ENCODE data around the gene TMUB1. TPM values are rescaled to one million over a fixed set of nuclear protein-coding genes. Genes with fewer than 3 reads are reported as not detected.

Gene TMUB1
- polyA plus RNA-seq, 2 of the 4 experiments (the other 2 are of a cell fraction), result 14.0 to 37.7 TPM

DNA sequence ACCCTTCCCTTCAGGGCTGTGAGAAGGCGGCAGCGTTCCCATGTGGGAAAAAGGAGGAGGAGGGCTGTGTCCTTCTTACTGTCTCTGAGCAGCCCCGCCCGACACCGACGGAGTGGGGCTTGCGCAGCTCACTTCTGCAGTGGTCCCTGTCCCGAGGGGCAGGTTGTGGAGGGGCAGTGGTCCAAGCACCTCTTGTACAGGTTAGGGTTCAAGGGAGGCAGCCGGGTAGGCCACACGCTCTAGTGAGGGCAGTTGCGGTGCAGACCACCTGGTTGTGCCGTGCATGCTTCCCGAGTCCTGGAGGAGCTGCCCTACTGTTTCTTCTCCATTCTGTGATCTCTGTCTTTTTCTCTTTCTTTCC is 35.7 kb upstream of the TMUB1 start:
- ATAC-seq (no peak), DNase-seq (ENCODE audit: low read depth in 1 of 2, low spot score in 1 of 2) (no peak), FAIRE-seq (no peak)
- Histone ChIP-seq H3K4me2 (no peak overlapping the region), H3K4me3 (no peak overlapping the region), H3K4me1 (peaks cover 15% of the 10 kb centered on the region), H3K27ac (no peak overlapping the region), H3K9me3 (no peaks in the 10 kb centered on the region)
- ChIA-PET POLR2A (no interaction called here), CTCF (interaction anchor here (0.9 to 2.8 kb wide), 7 partner anchors 8 to 79 kb away, joined by 3 to 23 read pairs (median 5); no protein-coding TSS in a partner anchor)
- TF ChIP-seq MAFK (IDR thresholded peaks at IDR 0.05; ENCODE audit: partially characterized antibody) (no peak), PHF8 (IDR thresholded peaks at IDR 0.05; ENCODE audit: borderline replicate concordance, low read depth) (no peak), CBX2 (IDR thresholded peaks at IDR 0.05; ENCODE audit: borderline replicate concordance, low read depth) (no peak), MAX (IDR thresholded peaks at IDR 0.05) (no peak), ZC3H11A (IDR thresholded peaks at IDR 0.05) (no peak), RAD21 (conservative IDR thresholded peaks at IDR 0.05 in 1 of 2, IDR thresholded peaks at IDR 0.05 in 1 of 2) (no peak), MYC (IDR thresholded peaks at IDR 0.05; ENCODE audit: borderline replicate concordance, low read length) (no peak)
- 84% methylated on average over 13 of the region's 13 CpGs for WGBS (ENCODE audit: missing lambda C conversion rate)

- DNase-seq (ENCODE audit: low read depth in 1 of 2, low spot score in 1 of 2), result no peak
- H3K27ac ChIP-seq, result no peak overlapping the region
- peaks cover 22% of the 10 kb centered on the region for H3K4me1 ChIP-seq
- no peak for FAIRE-seq
- TF ChIP-seq MYC (IDR thresholded peaks at IDR 0.05; ENCODE audit: borderline replicate concordance, low read length), result no peak
- TF ChIP-seq FOSB (CRISPR knock-in tag; IDR thresholded peaks at IDR 0.05), result no peak
- TF ChIP-seq NPAS2 (CRISPR knock-in tag; IDR thresholded peaks at IDR 0.05; ENCODE audit: borderline replicate concordance), result no peak
- TF ChIP-seq BHLHE40 (IDR thresholded peaks at IDR 0.05; ENCODE audit: low read depth, low read length), result no peak
- no peak for TF ChIP-seq ZFP36 (IDR thresholded peaks at IDR 0.05; ENCODE audit: borderline replicate concordance, partially characterized antibody)
- no peak for TF ChIP-seq HEYL (CRISPR knock-in tag; IDR thresholded peaks at IDR 0.05)
- no peak for TF ChIP-seq E2F6 (IDR thresholded peaks at IDR 0.05; ENCODE audit: borderline replicate concordance, low read depth)
- TF ChIP-seq RCOR1 (IDR thresholded peaks at IDR 0.05; ENCODE audit: low read depth, low read length), result no peak
- TF ChIP-seq HMGXB4 (CRISPR knock-in tag; IDR thresholded peaks at IDR 0.05; ENCODE audit: borderline replicate concordance), result no peak
- TF ChIP-seq CHD2 (IDR thresholded peaks at IDR 0.05; ENCODE audit: low read length, partially characterized antibody), result no peak
- no peak for TF ChIP-seq MAX (IDR thresholded peaks at IDR 0.05)
- no peak for TF ChIP-seq JUNB (IDR thresholded peaks at IDR 0.05)
- no peak for TF ChIP-seq SREBF2 (IDR thresholded peaks at IDR 0.05)
- TF ChIP-seq KDM1A (IDR thresholded peaks at IDR 0.05; ENCODE audit: low read depth), result no peak
- no peak for TF ChIP-seq PBX3 (IDR thresholded peaks at IDR 0.05)
- no peak for TF ChIP-seq CBX8 (IDR thresholded peaks at IDR 0.05)
- TF ChIP-seq GATA3 (IDR thresholded peaks at IDR 0.05; ENCODE audit: borderline replicate concordance), result no peak
- no peak for TF ChIP-seq ZC3H11A (IDR thresholded peaks at IDR 0.05)
- TF ChIP-seq FOSL2 (IDR thresholded peaks at IDR 0.05), result no peak
- no peak for TF ChIP-seq FOSL2 (CRISPR knock-in tag; IDR thresholded peaks at IDR 0.05)
- no peak for ATAC-seq
- H3K4me3 ChIP-seq, result no peak overlapping the region
- no peaks in the 10 kb centered on the region for H3K9me3 ChIP-seq
- WGBS (ENCODE audit: missing lambda C conversion rate), result 95% methylated on average over 35 of the region's 38 CpGs
- CTCF ChIA-PET, result interaction anchor here (0.9 to 2.8 kb wide), 8 partner anchors 11 to 220 kb away, joined by 3 to 15 read pairs (median 4); no protein-coding TSS in a partner anchor
- POLR2A ChIA-PET, result no interaction called here
- H3K4me2 ChIP-seq, result no peak overlapping the region
Measured at GRCh38 chr7:151118108-151119054, 35.1 kb upstream of the TMUB1 start.
